H1 (cell line): Measurements from ENCODE around the gene ARMH1. TPM values are rescaled to one million over a fixed set of nuclear protein-coding genes. Genes with fewer than 3 reads are reported as not detected.

Experiments
- CTCF ChIA-PET: fragments of 300-600 bp; sonication (Branson Sonifier 250); formaldehyde crosslinking; loops from one replicate; lab custom pipeline; 2021; ENCODE audit not compliant: partially characterized antibody; lab: Charles Lee
- POLR2A ChIA-PET: fragments of 300-600 bp; sonication (Branson Sonifier 250); formaldehyde crosslinking; loops from one replicate; lab custom pipeline; 2021; ENCODE audit warnings: inconsistent platforms; ENCODE audit not compliant: partially characterized antibody; lab: Charles Lee
- DNase-seq, 2 experiments: peaks; one replicate each; pipeline versions ENCODE4 v3.0.0 to v3.0.0-alpha.2; 2010 to 2022; ENCODE audit warnings: low spot score in 2 of 2, low read depth in 1 of 2, mixed read lengths in 1 of 2
- FAIRE-seq: peaks from 2 replicates; lab custom pipeline; 2011; peaks lifted over from hg19 to GRCh38; lab: Jason Lieb, UNC
- H2AFZ ChIP-seq: 2 replicates; pipeline ENCODE4 v1.8.1; 2012; ENCODE audit warnings: low read length, inconsistent platforms
- H2AK5ac ChIP-seq: 2 replicates; pipeline ENCODE4 v1.6.1; 2013; ENCODE audit warnings: low read depth, low read length
- H2BK120ac ChIP-seq: replicated peaks from 2 replicates; pipeline ENCODE3; 2013; ENCODE audit warnings: low read depth, low read length, inconsistent platforms
- H2BK12ac ChIP-seq: 2 replicates; pipeline ENCODE4 v1.6.1; 2013; ENCODE audit warnings: low read depth, low read length
- H2BK15ac ChIP-seq: 2 replicates; pipeline ENCODE4 v1.6.1; 2013; ENCODE audit warnings: low read length
- H2BK20ac ChIP-seq: 2 replicates; pipeline ENCODE4 v1.6.1; 2013; ENCODE audit warnings: low read length
- H2BK5ac ChIP-seq: 2 replicates; pipeline ENCODE4 v1.6.1; 2013; ENCODE audit warnings: low read depth, low read length
- H3K14ac ChIP-seq: 2 replicates; pipeline ENCODE4 v1.6.1; 2013; ENCODE audit warnings: inconsistent platforms; ENCODE audit not compliant: insufficient read length
- H3K18ac ChIP-seq: 2 replicates; pipeline ENCODE4 v1.6.1; 2013; ENCODE audit warnings: low read length; ENCODE audit errors: extremely low read depth
- H3K23ac ChIP-seq: 2 replicates; pipeline ENCODE4 v1.6.1; 2013; ENCODE audit warnings: inconsistent platforms; ENCODE audit not compliant: insufficient read length
- H3K23me2 ChIP-seq: 2 replicates; pipeline ENCODE4 v1.6.1; 2013; ENCODE audit warnings: low read depth, low read length
- H3K27ac ChIP-seq: 2 replicates; pipeline ENCODE4 v1.6.1; 2011; ENCODE audit warnings: low read depth, low read length, inconsistent platforms
- H3K27me3 ChIP-seq, 4 experiments: replicated peaks in 1 of 4; 1 replicate in 1 of 4; 2 replicates in 3 of 4; pipeline versions ENCODE4 v1.6.1 to v1.8.1; 2011 to 2013; ENCODE audit warnings: low read length in 3 of 4, mild to moderate bottlenecking in 3 of 4, inconsistent platforms in 2 of 4, mixed read lengths in 2 of 4, moderate library complexity in 1 of 4; ENCODE audit not compliant: control insufficient read depth in 3 of 4, insufficient read depth in 3 of 4; ENCODE audit errors: extremely low read depth in 1 of 4
- H3K36me3 ChIP-seq, 4 experiments: 2 replicates each; pipeline versions ENCODE4 v1.6.1 to v1.8.1; 2011 to 2013; ENCODE audit warnings: mild to moderate bottlenecking in 4 of 4, low read length in 3 of 4, moderate library complexity in 2 of 4, control low read depth in 1 of 4, inconsistent platforms in 1 of 4; ENCODE audit not compliant: insufficient read depth in 4 of 4, control insufficient read depth in 2 of 4
- H3K4ac ChIP-seq: replicated peaks from 2 replicates; pipeline ENCODE3; 2013; ENCODE audit warnings: low read length, low read depth, mixed read lengths, inconsistent platforms; ENCODE audit not compliant: insufficient read length
- H3K4me1 ChIP-seq, 4 experiments: replicated peaks in 1 of 4; 1 replicate in 1 of 4; 2 replicates in 3 of 4; pipeline versions ENCODE4 v1.6.1 to v1.8.1; 2011 to 2013; ENCODE audit warnings: low read length in 3 of 4, inconsistent platforms in 2 of 4, mixed read lengths in 1 of 4; ENCODE audit not compliant: insufficient read depth in 4 of 4, control insufficient read depth in 3 of 4
- H3K4me2 ChIP-seq, 2 experiments: 2 replicates each; pipeline versions ENCODE4 v1.6.1 to v1.8.1; 2011 to 2013; ENCODE audit warnings: low read depth in 2 of 2, low read length in 2 of 2, control low read depth in 1 of 2, inconsistent platforms in 1 of 2, mild to moderate bottlenecking in 1 of 2; ENCODE audit not compliant: insufficient read depth in 1 of 2
- H3K4me3 ChIP-seq, 4 experiments: fragments of 200-600, 300-600 bp in 1 of 4; sonication (generic), shearing (Covaris generic), sonication (Bioruptor Twin) in 1 of 4; 2 replicates each; pipeline versions ENCODE4 v1.5.1 to v1.8.1; 2011 to 2016; ENCODE audit warnings: low read length in 4 of 4, low read depth in 3 of 4, control low read depth in 2 of 4, inconsistent platforms in 2 of 4, mild to moderate bottlenecking in 2 of 4, mixed read lengths in 1 of 4, moderate library complexity in 1 of 4; ENCODE audit not compliant: insufficient read depth in 2 of 4; ENCODE audit errors: extremely low read depth in 1 of 4
- H3K56ac ChIP-seq: replicated peaks from 2 replicates; pipeline ENCODE3; 2013; ENCODE audit warnings: low read depth, mild to moderate bottlenecking, mixed read lengths, low read length, inconsistent platforms; ENCODE audit not compliant: insufficient read length
- H3K79me1 ChIP-seq: 2 replicates; pipeline ENCODE4 v1.6.1; 2013; ENCODE audit warnings: low read depth, low read length, control low read depth
- H3K79me2 ChIP-seq, 2 experiments: 2 replicates each; pipeline versions ENCODE4 v1.6.1 to v1.8.1; 2012 to 2013; ENCODE audit warnings: low read length in 2 of 2, mild to moderate bottlenecking in 2 of 2, inconsistent platforms in 1 of 2; ENCODE audit not compliant: insufficient read depth in 2 of 2, control insufficient read depth in 1 of 2
- H3K9ac ChIP-seq, 4 experiments: replicated peaks in 1 of 4; 1 replicate in 1 of 4; 2 replicates in 3 of 4; pipeline versions ENCODE4 v1.6.1 to v1.8.1; 2011 to 2013; ENCODE audit warnings: low read depth in 3 of 4, low read length in 3 of 4, control low read depth in 2 of 4, mild to moderate bottlenecking in 2 of 4, moderate library complexity in 2 of 4, inconsistent platforms in 1 of 4; ENCODE audit errors: extremely low read depth in 1 of 4
- H3K9me3 ChIP-seq, 2 experiments: 2 replicates each; pipeline versions ENCODE4 v1.6.1 to v1.8.1; 2012 to 2013; ENCODE audit warnings: mild to moderate bottlenecking in 2 of 2, moderate library complexity in 2 of 2, control low read depth in 1 of 2, inconsistent platforms in 1 of 2, low read depth in 1 of 2, low read length in 1 of 2, mixed read lengths in 1 of 2; ENCODE audit not compliant: insufficient read depth in 2 of 2
- H4K20me1 ChIP-seq, 2 experiments: replicated peaks in 1 of 2; 2 replicates each; pipeline versions ENCODE3 to v1.8.1; 2011 to 2013; ENCODE audit warnings: inconsistent platforms in 2 of 2, low read length in 2 of 2, mild to moderate bottlenecking in 1 of 2; ENCODE audit not compliant: insufficient read depth in 2 of 2, control insufficient read depth in 1 of 2
- H4K5ac ChIP-seq: 2 replicates; pipeline ENCODE4 v1.6.1; 2013; ENCODE audit warnings: low read length, low read depth, mixed read lengths, inconsistent platforms; ENCODE audit not compliant: insufficient read length
- H4K8ac ChIP-seq: 2 replicates; pipeline ENCODE4 v1.8.0; 2013; ENCODE audit warnings: mild to moderate bottlenecking, moderate library complexity, low read length, inconsistent platforms; ENCODE audit not compliant: insufficient read depth; ENCODE audit errors: extremely low read depth
- H4K91ac ChIP-seq: replicated peaks from 2 replicates; pipeline ENCODE3; 2013; ENCODE audit warnings: low read length, mixed read lengths, inconsistent platforms; ENCODE audit not compliant: insufficient read length
- ASH2L ChIP-seq: fragments of 200-600, 300-600 bp; sonication (generic); IDR thresholded peaks from one replicate; pipeline ENCODE4 v1.7.1; 2017; ENCODE audit warnings: low read length
- BACH1 ChIP-seq: IDR thresholded peaks from 2 replicates; pipeline ENCODE4 v1.6.1; 2012; ENCODE audit warnings: low read length, improper control_type of control experiment
- CBX8 ChIP-seq: fragments of 300-800, 300-1000 bp; sonication (generic); IDR thresholded peaks from 2 replicates; pipeline ENCODE4 v1.7.1; 2016; ENCODE audit warnings: low read depth, low read length, borderline replicate concordance
- CEBPB ChIP-seq: IDR thresholded peaks from 2 replicates; pipeline ENCODE4 v1.6.1; 2012; ENCODE audit warnings: low read depth, low read length
- HDAC2 ChIP-seq, 2 experiments: fragments of 300-600 bp in 1 of 2; sonication (generic) in 1 of 2; IDR thresholded peaks; 2 replicates each; pipeline ENCODE4 v1.6.1; 2011 to 2012; ENCODE audit warnings: low read depth in 2 of 2, low read length in 2 of 2, mild to moderate bottlenecking in 2 of 2, moderate library complexity in 2 of 2, borderline replicate concordance in 1 of 2, inconsistent platforms in 1 of 2
- KDM4A ChIP-seq: IDR thresholded peaks from one replicate; pipeline ENCODE4 v1.7.1; 2012; ENCODE audit warnings: low read depth, mild to moderate bottlenecking, moderate library complexity, low read length, inconsistent platforms; ENCODE audit not compliant: severe bottlenecking
- MAFK ChIP-seq: IDR thresholded peaks from 2 replicates; pipeline ENCODE4 v1.6.1; 2012; ENCODE audit warnings: low read depth, mild to moderate bottlenecking, improper control_type of control experiment, low read length
- PHF8 ChIP-seq: fragments of 200-600 bp; sonication (generic); conservative IDR thresholded peaks from 2 replicates; pipeline ENCODE4 v1.7.1; 2012; ENCODE audit warnings: low read depth, mild to moderate bottlenecking, inconsistent platforms, low read length, moderate library complexity
- POLR2AphosphoS5 ChIP-seq: IDR thresholded peaks from 2 replicates; pipeline ENCODE4 v1.6.1; 2011; ENCODE audit warnings: low read depth, low read length
- RBBP5 ChIP-seq: IDR thresholded peaks from 2 replicates; pipeline ENCODE4 v1.7.1; 2012; ENCODE audit warnings: low read depth, mild to moderate bottlenecking, inconsistent platforms, low read length, moderate library complexity, borderline replicate concordance
- RFX5 ChIP-seq: IDR thresholded peaks from 2 replicates; pipeline ENCODE4 v1.6.1; 2011; ENCODE audit warnings: low read depth, low read length, improper control_type of control experiment, borderline replicate concordance
- SIN3A ChIP-seq, 2 experiments: IDR thresholded peaks in 1 of 2; conservative IDR thresholded peaks in 1 of 2; 2 replicates each; pipeline ENCODE4 v1.6.1; 2011 to 2012; ENCODE audit warnings: low read length in 2 of 2, improper control_type of control experiment in 1 of 2, low read depth in 1 of 2, mild to moderate bottlenecking in 1 of 2
- SIX5 ChIP-seq: IDR thresholded peaks from 2 replicates; pipeline ENCODE4 v1.6.1; 2011; ENCODE audit warnings: mild to moderate bottlenecking, low read depth, low read length
- SP4 ChIP-seq: IDR thresholded peaks from 2 replicates; pipeline ENCODE4 v1.6.1; 2012; ENCODE audit warnings: low read length, inconsistent platforms
- SRF ChIP-seq: IDR thresholded peaks from 2 replicates; pipeline ENCODE4 v1.6.1; 2011; ENCODE audit warnings: mild to moderate bottlenecking, low read depth, low read length, moderate library complexity
- WGBS, 2 experiments: shearing (Covaris generic) in 1 of 2; methylation state at CpG; one replicate each; pipeline versions ENCODE4 v1.1.6 to v1.1.7; 2013 to 2015; ENCODE audit warnings: low lambda C conversion rate in 2 of 2, mixed read lengths in 2 of 2, inconsistent platforms in 1 of 2, low coverage in 1 of 2, missing lambda C conversion rate in 1 of 2; ENCODE audit not compliant: insufficient replicate concordance in 2 of 2, insufficient coverage in 1 of 2, insufficient read length in 1 of 2; ENCODE audit errors: extremely low coverage in 1 of 2, missing lambda C conversion rate in 1 of 2; 5-methylcytosine and 5-hydroxymethylcytosine counted together
- polyA plus RNA-seq, 7 experiments: library from polyadenylated mRNA; depleted of rRNA in 3 of 7; stranded (reverse) in 5 of 7; unstranded in 2 of 7; fragments of >200 nt in 5 of 7; fragments of 200-250 nt in 2 of 7; gene quantifications; 1 replicate in 5 of 7; 2 replicates in 1 of 7; 4 replicates in 1 of 7; pipeline versions ENCODE4 v1.2.1 to v1.2.3, GENCODE V29; 2011 to 2013; ENCODE audit warnings: missing spikeins in 2 of 7, mixed read lengths in 2 of 7
- total RNA-seq: library from RNA; stranded (reverse); fragmentation: NEBNext Ultra II Directional; extraction: Animal tissue kit (Norgen Biotek cat#: 25700); gene quantifications from 2 replicates; pipeline ENCODE4 v1.2.1, GENCODE V29; 2021

Gene ARMH1
- total and polyA plus RNA-seq, 2 of the 8 experiments (the other 6 are each of a cell fraction or from before 2014, with no cell fraction given): 0.82 to 0.85 TPM

- no peak for FAIRE-seq
- no peaks in the 10 kb centered on the region for H3K79me1 ChIP-seq
- no peak for TF ChIP-seq RBBP5
- TF ChIP-seq HDAC2 (IDR thresholded peaks at IDR 0.05; ENCODE audit: borderline replicate concordance in 1 of 2, low read depth in 2 of 2, low read length in 2 of 2): no peak
- TF ChIP-seq POLR2AphosphoS5: no peak
- TF ChIP-seq SP4: no peak
- TF ChIP-seq KDM4A: no peak
- no peak for TF ChIP-seq SRF
- no peak for TF ChIP-seq CEBPB
- TF ChIP-seq PHF8: no peak
- no peak for TF ChIP-seq MAFK
- TF ChIP-seq RFX5: no peak
- no peak for TF ChIP-seq SIN3A (conservative IDR thresholded peaks at IDR 0.05 in 1 of 2, IDR thresholded peaks at IDR 0.05 in 1 of 2; ENCODE audit: low read depth in 1 of 2, low read length in 2 of 2)
- TF ChIP-seq ASH2L: no peak
- TF ChIP-seq SIX5: no peak
- no peak for TF ChIP-seq CBX8
- TF ChIP-seq BACH1: no peak
Measured at GRCh38 chr1:44696101-44696500, 21.6 kb downstream of the ARMH1 start.

More at GRCh38 chr1:44696101-44696500, 21.6 kb downstream of the ARMH1 start:
- Histone ChIP-seq H4K8ac (no peak overlapping the region), H3K9me3 (no peaks in the 10 kb centered on the region), H3K14ac (no peak overlapping the region), H2BK120ac (no peak overlapping the region), H3K4me1 (no peaks in the 10 kb centered on the region), H3K23ac (no peak overlapping the region), H3K36me3 (no peaks in the 10 kb centered on the region), H4K91ac (no peak overlapping the region), H4K20me1 (no peaks in the 10 kb centered on the region), H3K4me3 (no peak overlapping the region), H3K79me2 (no peaks in the 10 kb centered on the region), H3K27ac (no peak overlapping the region), H3K4ac (no peak overlapping the region), H2AK5ac (no peak overlapping the region), H2BK15ac (no peak overlapping the region), H4K5ac (no peak overlapping the region), H3K4me2 (no peak overlapping the region), H2BK5ac (no peak overlapping the region), H3K18ac (no peak overlapping the region), H3K9ac (no peak overlapping the region), H3K56ac (no peak overlapping the region), H3K27me3 (no peaks in the 10 kb centered on the region), H2AFZ (no peak overlapping the region), H2BK20ac (no peak overlapping the region), H3K23me2 (no peaks in the 10 kb centered on the region), H2BK12ac (no peak overlapping the region)
- DNase-seq: no peak
- POLR2A ChIA-PET: interaction anchor here (0.8 to 2.3 kb wide), 8 partner anchors 10 to 123 kb away, joined by 3 to 12 read pairs (median 4); partner anchors contain the start of gene RNU5D-1
- WGBS, 2 experiments: 86% methylated on average over 3 of the region's 3 CpGs; no CpG with 5 or more reads in 1 of the 2 experiments
- CTCF ChIA-PET: interaction anchor here (1.2 to 2.2 kb wide), 4 partner anchors 11 to 21 kb away, joined by 4 to 15 read pairs (median 6); no protein-coding TSS in a partner anchor
